NCI-H748 (cell line): ENCODE data around the gene MAN1C1.
"Not testable (repeated sequence)": the region's sequence is repeated elsewhere in the genome, so short reads cannot be mapped to it uniquely, and the experiment has no call there.

Experiments
- DNase-seq: peaks from one replicate; lab custom pipeline; 2025; ENCODE audit not compliant: unreplicated experiment; lab: John Stamatoyannopoulos, UW

MAN1C1 gene

GRCh38 chr1:25695090-25695770 lies 78.6 kb downstream of the MAN1C1 start:
- DNase-seq: no peak

DNA sequence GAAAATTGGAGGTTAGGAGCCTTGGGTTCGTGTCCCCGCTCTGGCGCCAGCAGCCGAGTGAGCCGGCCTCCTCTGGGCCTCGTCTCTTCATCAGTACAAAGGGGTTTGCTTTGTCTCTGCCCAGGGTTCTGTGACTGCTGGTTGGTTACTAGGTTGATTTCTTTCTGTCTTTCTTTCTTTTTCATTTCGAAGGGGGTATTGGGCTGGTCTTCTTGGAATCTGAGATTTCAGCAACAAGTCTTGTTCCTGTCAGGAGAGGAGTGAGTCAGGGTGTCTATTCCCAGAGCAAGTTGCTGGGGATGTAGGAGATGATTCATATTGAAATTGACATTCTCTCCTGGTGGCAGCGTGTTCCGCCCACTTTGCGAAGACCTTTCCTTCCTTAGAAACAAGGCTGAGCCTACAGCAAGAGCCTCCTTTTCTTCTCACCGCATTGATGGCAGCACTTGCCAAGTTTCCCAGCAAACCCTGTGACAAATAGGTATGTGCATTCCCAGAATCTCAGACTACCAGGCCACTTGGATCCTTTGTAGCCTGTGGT lies 79.2 kb downstream of the MAN1C1 start:
- no peak for DNase-seq

GRCh38 chr1:25696643-25697042 lies 80.1 kb downstream of the MAN1C1 start:
- DNase-seq: not testable (repeated sequence)

- no peak for DNase-seq
Observed at GRCh38 chr1:25697435-25698217, 81.0 kb downstream of the MAN1C1 start.

GRCh38 chr1:25698252-25698651 lies 81.7 kb downstream of the MAN1C1 start:
- DNase-seq: no peak

DNA sequence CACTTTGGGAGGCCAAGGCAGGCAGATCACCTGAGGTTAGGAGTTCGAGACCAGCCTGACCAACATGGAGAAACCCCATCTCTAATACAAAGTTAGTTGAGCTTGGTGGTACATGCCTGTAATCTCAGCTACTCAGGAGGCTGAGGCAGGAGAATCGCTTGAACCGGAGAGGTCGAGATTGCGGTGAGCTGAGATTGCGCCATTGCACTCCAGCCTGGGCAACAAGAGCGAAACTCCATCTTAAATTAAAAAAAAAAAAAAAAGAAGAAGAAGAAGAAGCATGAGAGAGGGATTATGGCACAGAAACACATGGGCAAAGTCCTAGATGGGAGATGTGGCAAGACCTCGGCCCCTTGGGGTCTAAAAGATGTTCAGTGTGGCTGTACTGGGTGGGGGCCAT lies 82.5 kb downstream of the MAN1C1 start:
- DNase-seq: not testable (repeated sequence)

GRCh38 chr1:25699500-25700143 lies 83.0 kb downstream of the MAN1C1 start:
- DNase-seq: no peak

DNA sequence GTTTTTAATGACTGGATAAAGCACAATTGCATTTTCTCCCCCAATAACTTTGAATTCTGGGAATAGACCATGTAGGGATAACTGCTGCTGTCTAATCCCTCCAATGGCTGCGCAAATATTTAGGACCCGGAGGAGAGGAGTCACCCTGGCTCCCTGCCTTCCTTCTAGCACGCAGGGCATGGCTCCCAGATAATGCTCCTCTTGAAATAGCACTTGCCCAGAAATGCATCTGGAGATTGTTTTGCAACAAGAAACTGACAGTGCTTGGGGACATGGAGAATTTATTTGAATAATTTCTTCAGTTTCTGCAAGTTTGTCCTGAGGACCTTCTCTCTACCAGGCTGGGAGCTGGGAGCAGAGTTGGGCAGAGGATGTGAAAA lies 83.5 kb downstream of the MAN1C1 start:
- no peak for DNase-seq

DNA sequence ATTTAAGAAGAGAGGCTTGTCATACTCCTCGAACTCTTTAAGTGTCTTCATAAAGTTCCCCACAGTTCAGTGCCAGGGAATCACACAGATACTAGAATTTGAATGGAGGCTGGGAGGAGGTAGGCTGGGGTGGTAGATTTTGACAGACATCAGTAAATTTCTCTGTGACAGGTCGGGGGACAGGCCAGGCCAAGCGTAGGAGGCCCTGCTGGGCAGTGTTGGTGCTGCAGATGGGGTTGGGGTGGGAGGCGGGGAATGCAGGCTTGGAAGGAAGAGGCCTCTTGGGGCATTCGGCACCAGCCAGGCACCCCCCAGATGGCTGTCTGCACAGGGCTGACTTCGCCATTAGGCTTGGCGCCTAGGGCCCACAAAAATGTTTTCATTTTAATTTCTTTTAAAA lies 84.0 kb downstream of the MAN1C1 start:
- DNase-seq: no peak

GRCh38 chr1:25701030-25701785 lies 84.6 kb downstream of the MAN1C1 start:
- DNase-seq: no peak

- no peak for DNase-seq
Observed at GRCh38 chr1:25702101-25702775, 85.6 kb downstream of the MAN1C1 start.

- DNase-seq: no peak
Observed at GRCh38 chr1:25703041-25703440, 86.5 kb downstream of the MAN1C1 start.

- DNase-seq: no peak
Observed at GRCh38 chr1:25703671-25704266, 87.2 kb downstream of the MAN1C1 start.

GRCh38 chr1:25704267-25704691 lies 87.7 kb downstream of the MAN1C1 start:
- no peak for DNase-seq

- no peak for DNase-seq
Observed at GRCh38 chr1:25705699-25706098, 89.1 kb downstream of the MAN1C1 start.

GRCh38 chr1:25706146-25707089 lies 89.8 kb downstream of the MAN1C1 start:
- DNase-seq: no peak

GRCh38 chr1:25707280-25708016 lies 90.9 kb downstream of the MAN1C1 start:
- no peak for DNase-seq

- no peak for DNase-seq
Observed at GRCh38 chr1:25710583-25711347, 94.2 kb downstream of the MAN1C1 start.
